ENCODE measurements around the gene NELFA.
"Not testable (repeated sequence)": the region's sequence is repeated elsewhere in the genome, so short reads cannot be mapped to it uniquely, and the experiment has no call there.

DNA sequence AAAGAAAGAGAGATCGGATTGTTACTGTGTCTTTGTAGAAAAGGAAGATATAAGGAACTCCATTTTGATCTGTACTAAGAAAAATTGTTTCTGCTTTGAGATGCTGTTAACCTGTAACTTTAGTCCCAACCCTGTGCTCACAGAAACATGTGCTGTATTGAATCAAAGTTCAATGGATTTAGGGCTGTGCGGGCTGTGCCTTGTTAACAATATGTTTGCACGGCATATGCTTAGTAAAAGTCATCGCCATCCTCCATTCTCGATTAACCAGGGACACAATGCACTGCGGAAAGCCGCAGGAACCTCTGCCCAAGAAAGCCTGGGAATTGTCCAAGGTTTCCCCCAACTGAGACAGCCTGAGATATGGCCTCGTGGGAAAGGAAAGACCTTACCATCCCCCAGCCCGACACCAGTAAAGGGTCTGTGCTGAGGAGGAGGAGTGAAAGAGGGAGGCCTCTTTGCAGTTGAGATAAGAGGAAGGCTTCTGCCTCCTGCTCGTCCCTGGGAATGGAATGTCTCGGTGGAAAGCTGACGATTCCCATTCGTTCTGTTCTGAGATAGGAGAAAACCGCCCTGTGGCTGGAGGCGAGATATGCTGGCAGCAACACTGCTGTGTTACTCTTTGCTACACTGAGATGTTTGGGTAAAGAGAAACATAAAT lies 12.7 kb upstream of the NELFA start:
- TF ChIP-seq, protein P1, sequence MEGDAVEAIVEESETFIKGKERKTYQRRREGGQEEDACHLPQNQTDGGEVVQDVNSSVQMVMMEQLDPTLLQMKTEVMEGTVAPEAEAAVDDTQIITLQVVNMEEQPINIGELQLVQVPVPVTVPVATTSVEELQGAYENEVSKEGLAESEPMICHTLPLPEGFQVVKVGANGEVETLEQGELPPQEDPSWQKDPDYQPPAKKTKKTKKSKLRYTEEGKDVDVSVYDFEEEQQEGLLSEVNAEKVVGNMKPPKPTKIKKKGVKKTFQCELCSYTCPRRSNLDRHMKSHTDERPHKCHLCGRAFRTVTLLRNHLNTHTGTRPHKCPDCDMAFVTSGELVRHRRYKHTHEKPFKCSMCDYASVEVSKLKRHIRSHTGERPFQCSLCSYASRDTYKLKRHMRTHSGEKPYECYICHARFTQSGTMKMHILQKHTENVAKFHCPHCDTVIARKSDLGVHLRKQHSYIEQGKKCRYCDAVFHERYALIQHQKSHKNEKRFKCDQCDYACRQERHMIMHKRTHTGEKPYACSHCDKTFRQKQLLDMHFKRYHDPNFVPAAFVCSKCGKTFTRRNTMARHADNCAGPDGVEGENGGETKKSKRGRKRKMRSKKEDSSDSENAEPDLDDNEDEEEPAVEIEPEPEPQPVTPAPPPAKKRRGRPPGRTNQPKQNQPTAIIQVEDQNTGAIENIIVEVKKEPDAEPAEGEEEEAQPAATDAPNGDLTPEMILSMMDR (conservative IDR thresholded peaks at IDR 0.05; ENCODE audit: low read depth, low read length): not testable (repeated sequence)
- TF ChIP-seq EZH2 (IDR thresholded peaks at IDR 0.05; ENCODE audit: borderline replicate concordance, low read depth, low read length, poor library complexity, severe bottlenecking): not testable (repeated sequence)
